Right forelimb (tissue), 1 donor: ENCODE measurements around the gene ZNF513.
"Not testable (repeated sequence)": the region's sequence is repeated elsewhere in the genome, so short reads cannot be mapped to it uniquely, and the experiment has no call there.

Experiments
- DNase-seq: peaks from one replicate; pipeline ENCODE4 v3.0.0-alpha.2; 2018

ZNF513 gene

GRCh38 chr2:27380626-27381545 is at the start of gene ZNF513:
TSS of gene ZNF513 (minus strand) at chr2:27380734. CDS start at chr2:27380526, 208 bp downstream.
- DNase-seq: peak; percentile 97

GRCh38 chr2:27428978-27429541 is 48.5 kb upstream of the ZNF513 start:
- DNase-seq: peak; percentile 91

GRCh38 chr2:27428213-27428977 is 47.9 kb upstream of the ZNF513 start, which contains the start of gene NRBP1:
TSS of gene NRBP1 (plus strand) at chr2:27428631. CDS start at chr2:27433274, 4,643 bp downstream.
- peak; percentile 96 for DNase-seq

- no peak for DNase-seq
Measured at GRCh38 chr2:27427863-27428212, 47.3 kb upstream of the ZNF513 start.

- not testable (repeated sequence) for DNase-seq
Measured at GRCh38 chr2:27425039-27425438, 44.5 kb upstream of the ZNF513 start.

GRCh38 chr2:27422958-27423357 is 42.4 kb upstream of the ZNF513 start:
- DNase-seq: no peak

GRCh38 chr2:27421660-27422250 is 41.2 kb upstream of the ZNF513 start:
- DNase-seq: no peak

- DNase-seq: no peak
Measured at GRCh38 chr2:27420996-27421395, 40.5 kb upstream of the ZNF513 start.

- DNase-seq: no peak
Measured at GRCh38 chr2:27416151-27416550, 35.6 kb upstream of the ZNF513 start.

- DNase-seq: no peak
Measured at GRCh38 chr2:27412419-27413152, 32.1 kb upstream of the ZNF513 start.

- peak; percentile 97 for DNase-seq
Measured at GRCh38 chr2:27409321-27410073, 29.0 kb upstream of the ZNF513 start, which contains the start of gene PPM1G. TSS of gene PPM1G (minus strand) at chr2:27409591. CDS start at chr2:27409422, 169 bp downstream.

- DNase-seq: no peak
Measured at GRCh38 chr2:27408601-27409320, 28.2 kb upstream of the ZNF513 start.

GRCh38 chr2:27407798-27408491 is 27.4 kb upstream of the ZNF513 start:
- DNase-seq: peak; percentile 52

GRCh38 chr2:27400348-27401135 is 20.0 kb upstream of the ZNF513 start:
- DNase-seq: no peak

- no peak for DNase-seq
Measured at GRCh38 chr2:27398962-27399361, 18.4 kb upstream of the ZNF513 start.

- no peak for DNase-seq
Measured at GRCh38 chr2:27393225-27393624, 12.7 kb upstream of the ZNF513 start.

GRCh38 chr2:27390822-27391679 is 10.5 kb upstream of the ZNF513 start:
- no peak for DNase-seq

- DNase-seq: no peak
Measured at GRCh38 chr2:27381577-27382181, 1.1 kb upstream of the ZNF513 start.
